Panc1 (cell line): ENCODE data around the gene LRRC26. TPM values are rescaled to one million over a fixed set of nuclear protein-coding genes. Genes with fewer than 3 reads are reported as not detected.
A peak's percentile ranks its signal among the peaks of the same experiment; 100 is the strongest.
"Not testable (repeated sequence)": the region's sequence is repeated elsewhere in the genome, so short reads cannot be mapped to it uniquely, and the experiment has no call there.

Source experiments
- ATAC-seq: fragments of 200-7000 bp; cut with Tn5 transposase; 2 replicates; pipeline ENCODE4 v1.9.1; 2020; ENCODE audit warnings: mild to moderate bottlenecking, moderate library complexity
- BruUV-seq: library from RNA; stranded (reverse); fragments of 400-500 nt; replicated peaks from 2 replicates; lab custom pipeline; 2021; lab: Mats Ljungman, UMichigan
- CTCF ChIA-PET: fragments of 300-600 bp; sonication (Branson Sonifier 250); formaldehyde crosslinking; loops from one replicate; lab custom pipeline; 2022; ENCODE audit warnings: antibody characterized with exemption; lab: Charles Lee
- POLR2A ChIA-PET: fragments of 300-600 bp; sonication (Branson Sonifier 250); formaldehyde crosslinking; loops from one replicate; lab custom pipeline; 2022; ENCODE audit warnings: antibody characterized with exemption; lab: Charles Lee
- DNase-seq: peaks from one replicate; pipeline ENCODE4 v3.0.0-alpha.2; 2010; ENCODE audit warnings: low read depth, low spot score
- H3K27ac ChIP-seq: 2 replicates; pipeline ENCODE4 v1.5.1; 2011; ENCODE audit warnings: mild to moderate bottlenecking, low read length, inconsistent platforms
- H3K27me3 ChIP-seq: fragments of 200-500 bp; sonication (Bioruptor generic); 2 replicates; pipeline ENCODE4 v1.6.0; 2014; ENCODE audit warnings: low read length, inconsistent platforms; ENCODE audit not compliant: control insufficient read depth, insufficient read depth
- H3K36me3 ChIP-seq: fragments of 200-500 bp; sonication (Bioruptor generic); 2 replicates; pipeline ENCODE4 v1.5.1; 2014; ENCODE audit warnings: inconsistent platforms, mild to moderate bottlenecking, low read length, moderate library complexity; ENCODE audit not compliant: control insufficient read depth, insufficient read depth
- H3K4me1 ChIP-seq: 2 replicates; pipeline ENCODE4 v1.5.1; 2011; ENCODE audit warnings: inconsistent platforms, mild to moderate bottlenecking, low read length, moderate library complexity; ENCODE audit not compliant: control insufficient read depth, insufficient read depth
- H3K4me3 ChIP-seq, 2 experiments: 2 replicates each; pipeline ENCODE4 v1.5.1; 2011 to 2012; ENCODE audit warnings: low read depth in 2 of 2, low read length in 2 of 2, mild to moderate bottlenecking in 2 of 2, inconsistent platforms in 1 of 2, moderate library complexity in 1 of 2
- H3K9me3 ChIP-seq: fragments of 200-500 bp; sonication (Bioruptor generic); 2 replicates; pipeline ENCODE4 v1.5.1; 2014; ENCODE audit warnings: low read depth, mild to moderate bottlenecking, inconsistent platforms, low read length, moderate library complexity; ENCODE audit not compliant: control insufficient read depth, insufficient read depth
- TCF7L2 ChIP-seq: IDR thresholded peaks from 2 replicates; pipeline ENCODE4 v1.6.1; 2011; ENCODE audit warnings: mild to moderate bottlenecking, low read depth, low read length, inconsistent platforms
- in situ Hi-C: cut with HindIII; loops from 2 replicates; pipeline ENCODE4 v1.10.0; 2016; ENCODE audit warnings: low sequenced_read_pairs, low pct_unique_long_range_greater_than_20kb
- intact Hi-C: fragments of 100-400 bp; cut with micrococcal nuclease; formaldehyde crosslinking; loops from one replicate; pipeline ENCODE4 v1.10.0; 2022; ENCODE audit not compliant: unreplicated experiment
- microRNA-seq: library from miRNA; unstranded; fragments of <30 nt; microRNA quantifications from one replicate; pipeline ENCODE4 v1.1.0, GENCODE V29; 2020; ENCODE audit not compliant: unreplicated experiment
- total RNA-seq: library from RNA; stranded (reverse); gene quantifications from one replicate; pipeline ENCODE4 v1.2.1, GENCODE V29; 2021; ENCODE audit not compliant: unreplicated experiment

Gene LRRC26
- total RNA-seq, 1 experiment from 2014 or later = 0.69 TPM

DNA sequence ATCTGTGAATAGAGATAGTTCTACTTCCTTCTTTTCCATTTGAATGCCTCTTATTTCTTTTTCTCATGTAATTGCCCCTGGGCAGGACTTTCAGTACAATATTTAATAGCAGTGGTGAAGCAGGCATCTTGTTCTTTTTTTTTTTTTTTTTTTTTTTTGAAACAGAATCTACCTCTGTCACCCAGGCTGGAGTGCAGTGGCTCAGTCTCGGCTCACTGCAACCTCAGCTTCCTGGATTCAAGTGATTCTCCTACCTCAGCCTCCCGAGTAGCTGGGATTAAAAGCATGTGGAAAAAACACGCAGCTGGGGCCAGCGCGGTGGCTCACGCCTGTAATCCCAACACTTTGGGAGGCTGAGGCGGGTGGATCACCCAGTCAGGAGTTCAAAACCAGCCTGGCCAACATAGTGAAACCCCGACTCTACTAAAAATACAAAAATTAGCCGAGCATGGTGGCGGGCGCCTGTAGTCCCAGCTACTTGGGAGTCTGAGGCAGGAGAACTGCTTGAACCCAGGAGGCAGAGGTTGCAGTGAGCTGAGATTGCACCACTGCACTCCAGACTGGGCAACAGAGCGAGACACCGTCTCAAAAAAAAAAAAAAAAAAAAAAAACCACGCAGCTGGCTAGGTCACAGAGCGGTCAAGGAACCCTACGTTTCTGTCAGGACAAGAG, 46.9 kb downstream of the LRRC26 start:
- H3K27ac ChIP-seq, H3K9me3 ChIP-seq, intact Hi-C loops, DNase-seq, in situ Hi-C loops, H3K4me1 ChIP-seq, ATAC-seq, H3K36me3 ChIP-seq, H3K27me3 ChIP-seq, H3K4me3 ChIP-seq, BruUV-seq: not testable (repeated sequence)
- CTCF ChIA-PET = interaction anchor here (1.0 kb wide), 1 partner anchor 54 kb away, joined by 3 read pairs; no protein-coding TSS in a partner anchor
- POLR2A ChIA-PET = interaction anchor here (0.6 kb wide), 1 partner anchor 61 kb away, joined by 4 read pairs; no protein-coding TSS in a partner anchor

DNA sequence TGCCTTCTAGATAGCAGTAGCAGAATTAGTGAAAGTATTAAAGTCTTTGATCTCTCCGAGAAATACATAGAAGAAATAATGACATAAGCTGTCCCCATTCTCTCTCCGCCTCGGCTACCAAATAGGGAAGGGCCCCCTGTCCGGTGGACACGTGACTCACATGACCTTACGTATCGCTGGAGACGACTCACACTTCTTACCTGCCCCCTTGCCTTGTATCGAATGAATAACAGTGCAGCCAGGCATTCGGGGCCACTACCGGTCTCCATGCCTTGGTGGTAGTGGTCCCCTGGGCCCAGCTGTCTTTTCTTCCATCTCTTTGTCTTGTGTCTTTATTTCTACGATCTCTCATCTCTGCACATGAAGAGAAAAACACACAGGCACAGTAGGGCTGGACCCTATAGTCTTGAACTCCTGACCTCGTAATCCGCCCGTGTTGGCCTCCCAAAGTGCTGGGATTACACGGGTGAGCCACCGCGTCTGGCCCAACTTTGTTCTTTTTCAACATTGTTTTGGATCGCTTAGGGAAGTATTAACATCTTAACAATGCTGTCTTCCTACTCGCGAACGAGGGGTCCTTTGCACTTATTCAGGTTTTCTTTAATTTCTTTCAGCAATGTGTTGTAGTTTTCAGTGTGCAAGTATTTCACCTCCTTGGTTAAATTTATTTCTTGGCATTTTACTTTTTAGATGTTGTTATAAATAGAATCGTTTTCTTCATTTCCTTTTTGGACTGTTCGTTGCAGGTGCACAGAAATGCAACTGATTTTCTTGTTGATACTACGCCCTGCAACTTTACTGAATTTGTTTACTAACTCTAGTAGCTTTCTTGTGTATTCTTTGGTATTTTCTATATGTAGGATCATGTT, 47.7 kb downstream of the LRRC26 start:
- H3K36me3 ChIP-seq, intact Hi-C loops, H3K27me3 ChIP-seq, H3K27ac ChIP-seq, in situ Hi-C loops, POLR2A ChIA-PET, H3K9me3 ChIP-seq, DNase-seq, CTCF ChIA-PET, H3K4me3 ChIP-seq, H3K4me1 ChIP-seq: not testable (repeated sequence)
- TSS peak; percentile 56 for BruUV-seq
- peak; percentile 77 for ATAC-seq
- TF ChIP-seq TCF7L2 = 0 out of 2 replicates have a peak, but pooled peaks have one; percentile 56

Small RNAs within 50 kb of the gene (microRNA-seq; reads per million reads assigned to microRNA genes)
- gene MIR3621 = not detected

Other genes with a start within 250 kb of the LRRC26 start
- gene FBXW5, start 225.3 kb downstream of the LRRC26 start, total RNA-seq = 72.6 TPM
- 2.9 TPM for gene C8G, start 224.8 kb downstream of the LRRC26 start, total RNA-seq
- 2.5 TPM for gene LCN12, start 217.8 kb downstream of the LRRC26 start, total RNA-seq
- gene PTGDS, start 192.5 kb downstream of the LRRC26 start, total RNA-seq = 13.7 TPM
- 0.82 TPM for gene LCNL1, start 187.1 kb downstream of the LRRC26 start, total RNA-seq
- gene PAXX, start 177.6 kb downstream of the LRRC26 start, total RNA-seq = 64.0 TPM
- gene CLIC3, start 173.5 kb downstream of the LRRC26 start, total RNA-seq = 6.2 TPM
- 27.0 TPM for gene ABCA2, start 141.8 kb downstream of the LRRC26 start, total RNA-seq
- not detected for gene FUT7, start 138.0 kb downstream of the LRRC26 start, total RNA-seq
- gene NPDC1, start 123.9 kb downstream of the LRRC26 start, total RNA-seq = 43.5 TPM
- 2.8 TPM for gene ENTPD2, start 116.0 kb downstream of the LRRC26 start, total RNA-seq
- 18.4 TPM for gene SAPCD2, start 99.5 kb downstream of the LRRC26 start, total RNA-seq
- gene UAP1L1, start 92.5 kb downstream of the LRRC26 start, total RNA-seq = 23.1 TPM
- gene MAN1B1, start 83.1 kb downstream of the LRRC26 start, total RNA-seq = 57.2 TPM
- gene DPP7, start 55.3 kb downstream of the LRRC26 start, total RNA-seq = 236 TPM
- 4.9 TPM for gene GRIN1, start 30.9 kb downstream of the LRRC26 start, total RNA-seq
- gene TMEM210, start 2.0 kb upstream of the LRRC26 start, total RNA-seq = not detected
- 46.0 TPM for gene ANAPC2, start 18.5 kb upstream of the LRRC26 start, total RNA-seq
- gene SSNA1, start 18.6 kb upstream of the LRRC26 start, total RNA-seq = 86.9 TPM
- 21.7 TPM for gene TPRN, start 30.7 kb upstream of the LRRC26 start, total RNA-seq
- gene TMEM203, start 35.6 kb upstream of the LRRC26 start, total RNA-seq = 25.4 TPM
- gene NDOR1, start 35.6 kb upstream of the LRRC26 start, total RNA-seq = 15.6 TPM
- gene RNF208, start 52.2 kb upstream of the LRRC26 start, total RNA-seq = 11.5 TPM
- 0.67 TPM for gene CYSRT1, start 55.1 kb upstream of the LRRC26 start, total RNA-seq
- 0.15 TPM for gene RNF224, start 57.5 kb upstream of the LRRC26 start, total RNA-seq
- not detected for gene SLC34A3, start 60.9 kb upstream of the LRRC26 start, total RNA-seq
- gene TUBB4B, start 71.2 kb upstream of the LRRC26 start, total RNA-seq = 265 TPM
- 0.26 TPM for gene STPG3, start 81.2 kb upstream of the LRRC26 start, total RNA-seq
- gene NELFB, start 85.3 kb upstream of the LRRC26 start, total RNA-seq = 62.4 TPM
- gene TOR4A, start 107.7 kb upstream of the LRRC26 start, total RNA-seq = 37.1 TPM
- gene NRARP, start 132.2 kb upstream of the LRRC26 start, total RNA-seq = 16.9 TPM